Heart left ventricle (tissue), 16 donors: ENCODE measurements around the gene LIX1. TPM values are rescaled to one million over a fixed set of nuclear protein-coding genes. Genes with fewer than 3 reads are reported as not detected.

ENCODE experiments used
- ATAC-seq, 4 donors: fragments of 200-7000 bp; cut with Tn5 transposase; one replicate each; pipeline ENCODE4 v1.9.1; 2020 to 2022; ENCODE audit warnings: moderate library complexity in 4 of 4, mild to moderate bottlenecking in 3 of 4, moderate number of reproducible peaks in 1 of 4
- DNase-seq, 5 donors: peaks; one replicate each; pipeline ENCODE4 v3.0.0-alpha.2; 2020
- H3K27ac ChIP-seq, 12 donors: fragments of 200-600 bp; sonication (generic) in 4 of 12; one replicate each; pipeline versions ENCODE4 v1.5.0 to v1.8.0; 2016 to 2022; ENCODE audit warnings: mild to moderate bottlenecking in 2 of 12
- H3K27me3 ChIP-seq, 9 donors: fragments of 200-600 bp; sonication (generic) in 2 of 9; one replicate each; pipeline versions ENCODE4 v1.5.1 to v1.8.0; 2016 to 2022; ENCODE audit warnings: mild to moderate bottlenecking in 3 of 9
- H3K36me3 ChIP-seq, 9 donors: fragments of 200-600 bp; sonication (generic) in 2 of 9; one replicate each; pipeline versions ENCODE4 v1.5.0 to v1.8.0; 2018 to 2022; ENCODE audit warnings: mild to moderate bottlenecking in 2 of 9
- H3K4me1 ChIP-seq, 12 donors: fragments of 200-600 bp; sonication (generic) in 4 of 12; one replicate each; pipeline versions ENCODE4 v1.5.0 to v1.8.0; 2016 to 2022; ENCODE audit warnings: mild to moderate bottlenecking in 3 of 12
- H3K4me3 ChIP-seq, 12 donors: fragments of 200-600 bp; sonication (generic) in 4 of 12; one replicate each; pipeline versions ENCODE4 v1.5.0 to v1.8.0; 2017 to 2022; ENCODE audit warnings: mild to moderate bottlenecking in 9 of 12, moderate library complexity in 4 of 12
- H3K9me3 ChIP-seq, 12 donors: fragments of 200-600 bp; sonication (generic) in 4 of 12; one replicate each; pipeline versions ENCODE4 v1.5.0 to v1.8.0; 2016 to 2022; ENCODE audit warnings: mild to moderate bottlenecking in 1 of 12
- POLR2A ChIP-seq, 2 donors: fragments of 450-650 bp; IDR thresholded peaks; one replicate each; pipeline ENCODE4 v1.6.1; 2017; ENCODE audit warnings: antibody characterized with exemption in 2 of 2, mild to moderate bottlenecking in 2 of 2, moderate library complexity in 2 of 2
- WGBS, 4 donors: extraction: QIAGEN DNeasy Blood & Tissue Kit in 2 of 4; methylation state at CpG; one replicate each; pipeline versions ENCODE4 v1.1.5 to v1.1.7; 2013 to 2018; 5-methylcytosine and 5-hydroxymethylcytosine counted together
- intact Hi-C, 10 donors: fragments of 100-400 bp; cut with DNase I; formaldehyde crosslinking; loops; one replicate each; pipeline versions ENCODE4 v1.11.1 to v1.14.2; 2022
- polyA plus RNA-seq, 2 donors: library from polyadenylated mRNA; stranded (reverse); fragments of 200-250 nt; gene quantifications; one replicate each; pipeline ENCODE4 v1.2.3, GENCODE V29; 2013
- total RNA-seq, 9 donors: library from RNA; depleted of rRNA in 2 of 9; stranded (reverse); fragments of >200 nt in 2 of 9; fragmentation: NEBNext Ultra II Directional in 3 of 9; extraction: Animal tissue kit (Norgen Biotek cat#: 25700) in 3 of 9; gene quantifications; one replicate each; pipeline versions ENCODE4 v1.1.0 to v1.2.4, GENCODE V29; 2016 to 2023
- TF ChIP-seq, protein P1 (sequence below), 12 donors: fragments of 200-600 bp; sonication (generic) in 4 of 12; IDR thresholded peaks; one replicate each; pipeline versions ENCODE4 v1.5.0 to v1.8.0; 2018 to 2022; ENCODE audit warnings: antibody characterized with exemption in 12 of 12, mild to moderate bottlenecking in 5 of 12
- donor health status: ischemic (EF 13 %, LVEDD 7.1; RV severe dilation, severe dysfunction).
- donor health status: healthy with polysubstance abuse.
- donor health status: DM: no; HTN: yes; CAD: no.
- donor health status: DM: no; HTN: no; CAD: no.
- donor health status: ischemic (EF 25% LVEDD 6.9; RV normal size, moderate dysfunction).
- donor health status: ischemic (EF 25% LVEDD 5.7; RV mildly dilated, moderate dysfunction).
- donor health status: healthy.
- donor health status: DM: yes; HTN: yes; CAD: no.
- donor health status: ischemic (EF 35%, LVEDD 5.7; RV mildly dilated, moderate dysfunction).
- donor health status: nonischemic (EF 11% LVEDD 7.7; RV severe dilation, severe dysfunction).
- donor health status: DM: yes; HTN: yes; CAD: no.
- donor health status: PGD.
- donor health status: ischemic (EF 29% LVEDD 5.4; RV normal size, mild dysfunction).
- donor health status: nonischemic (EF 23%, LVEDD 6.1; RV moderate dilation, normal function).

LIX1 gene
- total and polyA plus RNA-seq, 11 donors = 0.12 to 0.33 (median 0.22) TPM; not detected in 8

DNA sequence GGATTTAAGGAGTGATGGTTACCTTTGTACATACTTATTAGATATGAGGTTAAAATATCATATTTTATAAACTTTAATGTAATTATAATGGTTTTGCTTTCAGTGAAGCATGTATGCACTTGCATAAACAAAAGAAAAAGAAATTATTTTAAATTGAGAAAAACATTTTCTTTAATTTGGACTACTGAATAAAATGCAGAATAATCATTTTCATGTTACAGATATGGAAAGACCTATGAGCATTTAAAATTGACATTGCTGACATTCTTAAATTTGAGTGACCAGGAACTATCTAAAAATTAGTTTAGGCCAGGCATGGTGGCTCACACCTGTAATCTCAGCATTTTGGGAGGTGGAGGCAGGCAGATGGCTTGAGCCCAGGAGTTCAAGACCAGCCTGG lies 49.2 kb downstream of the LIX1 start:
- Histone ChIP-seq H3K9me3 (no peaks in the 10 kb centered on the region), H3K36me3 (no peaks in the 10 kb centered on the region), H3K27ac (no peak overlapping the region), H3K27me3 (no peaks in the 10 kb centered on the region), H3K4me1 (peaks cover 0 to 15% (median 0%) of the 10 kb centered on the region in 12 donors), H3K4me3 (no peak overlapping the region)
- DNase-seq (no peak), ATAC-seq (no peak)
- intact Hi-C loops = no loop called here
- TF ChIP-seq, protein P1, sequence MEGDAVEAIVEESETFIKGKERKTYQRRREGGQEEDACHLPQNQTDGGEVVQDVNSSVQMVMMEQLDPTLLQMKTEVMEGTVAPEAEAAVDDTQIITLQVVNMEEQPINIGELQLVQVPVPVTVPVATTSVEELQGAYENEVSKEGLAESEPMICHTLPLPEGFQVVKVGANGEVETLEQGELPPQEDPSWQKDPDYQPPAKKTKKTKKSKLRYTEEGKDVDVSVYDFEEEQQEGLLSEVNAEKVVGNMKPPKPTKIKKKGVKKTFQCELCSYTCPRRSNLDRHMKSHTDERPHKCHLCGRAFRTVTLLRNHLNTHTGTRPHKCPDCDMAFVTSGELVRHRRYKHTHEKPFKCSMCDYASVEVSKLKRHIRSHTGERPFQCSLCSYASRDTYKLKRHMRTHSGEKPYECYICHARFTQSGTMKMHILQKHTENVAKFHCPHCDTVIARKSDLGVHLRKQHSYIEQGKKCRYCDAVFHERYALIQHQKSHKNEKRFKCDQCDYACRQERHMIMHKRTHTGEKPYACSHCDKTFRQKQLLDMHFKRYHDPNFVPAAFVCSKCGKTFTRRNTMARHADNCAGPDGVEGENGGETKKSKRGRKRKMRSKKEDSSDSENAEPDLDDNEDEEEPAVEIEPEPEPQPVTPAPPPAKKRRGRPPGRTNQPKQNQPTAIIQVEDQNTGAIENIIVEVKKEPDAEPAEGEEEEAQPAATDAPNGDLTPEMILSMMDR (IDR thresholded peaks at IDR 0.05) = no peak
- TF ChIP-seq POLR2A (IDR thresholded peaks at IDR 0.05) = no peak

DNA sequence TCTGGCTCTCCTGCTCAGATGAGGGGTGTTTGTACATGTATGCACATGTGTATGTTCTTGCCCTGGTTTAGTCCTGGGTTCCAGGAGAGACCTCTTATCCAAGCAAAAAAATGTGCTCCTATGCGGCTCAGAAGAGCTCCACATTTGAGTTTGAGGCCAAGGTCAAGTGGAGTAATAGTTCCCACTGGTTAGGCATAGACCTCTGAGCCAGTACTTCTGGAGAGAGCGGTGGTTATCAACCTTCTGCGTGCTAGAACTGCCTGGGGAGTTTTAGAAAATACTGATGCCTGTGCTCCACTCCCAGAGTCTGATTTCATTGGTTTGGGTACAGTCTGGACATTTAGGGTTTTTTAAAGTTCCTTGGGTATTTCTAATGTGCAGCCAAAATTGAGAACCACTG lies 51.5 kb downstream of the LIX1 start:
- Histone ChIP-seq H3K9me3 (no peaks in the 10 kb centered on the region), H3K27me3 (no peaks in the 10 kb centered on the region), H3K4me1 (peaks cover 0 to 7% (median 0%) of the 10 kb centered on the region in 12 donors), H3K27ac (no peak overlapping the region), H3K4me3 (no peak overlapping the region), H3K36me3 (no peaks in the 10 kb centered on the region)
- intact Hi-C loops = no loop called here
- TF ChIP-seq, protein P1 (IDR thresholded peaks at IDR 0.05) = no peak
- TF ChIP-seq POLR2A (IDR thresholded peaks at IDR 0.05) = no peak
- DNase-seq = no peak
- 75 to 85% (median 77%) methylated on average over 3 of the region's 3 CpGs for WGBS, 4 donors
- ATAC-seq = no peak

- intact Hi-C loops = no loop called here
- no peak overlapping the region for H3K27ac ChIP-seq
- no peaks in the 10 kb centered on the region for H3K4me1 ChIP-seq
- no peaks in the 10 kb centered on the region for H3K36me3 ChIP-seq
- no peaks in the 10 kb centered on the region for H3K9me3 ChIP-seq
- no peak overlapping the region for H3K4me3 ChIP-seq
- DNase-seq = no peak
- 80 to 88% (median 82%) methylated on average over 6 of the region's 6 CpGs for WGBS, 4 donors
- H3K27me3 ChIP-seq = no peaks in the 10 kb centered on the region
- ATAC-seq = no peak
- TF ChIP-seq, protein P1 (IDR thresholded peaks at IDR 0.05) = no peak
- no peak for TF ChIP-seq POLR2A (IDR thresholded peaks at IDR 0.05)
Observed at GRCh38 chr5:97089149-97089801, 53.1 kb downstream of the LIX1 start.

DNA sequence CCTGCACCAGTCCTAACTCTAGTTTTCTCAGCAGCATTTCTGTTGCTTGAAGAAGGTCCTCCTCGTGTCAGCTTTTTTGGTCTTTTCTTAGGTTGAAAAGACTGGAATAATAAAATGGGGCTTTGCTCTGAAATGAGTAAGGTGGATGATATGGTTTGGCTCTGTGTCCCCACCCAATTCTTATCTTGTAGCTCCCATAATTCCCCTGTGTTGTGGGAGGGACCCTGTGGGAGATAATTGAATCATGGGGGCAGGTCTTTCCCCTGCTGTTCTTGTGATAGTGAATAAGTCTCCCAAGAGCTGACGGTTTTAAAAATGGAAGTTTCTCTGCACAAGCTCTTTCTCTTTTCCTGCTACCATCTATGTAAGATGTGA lies 53.6 kb downstream of the LIX1 start:
- no peaks in the 10 kb centered on the region for H3K27me3 ChIP-seq
- H3K9me3 ChIP-seq = no peaks in the 10 kb centered on the region
- TF ChIP-seq, protein P1 (IDR thresholded peaks at IDR 0.05) = no peak
- no peak for TF ChIP-seq POLR2A (IDR thresholded peaks at IDR 0.05)
- no peak for DNase-seq
- H3K36me3 ChIP-seq = no peaks in the 10 kb centered on the region
- no peaks in the 10 kb centered on the region for H3K4me1 ChIP-seq
- no peak overlapping the region for H3K4me3 ChIP-seq
- WGBS, 4 donors = 72 to 90% (median 79%) methylated on average over 2 of the region's 2 CpGs
- no peak for ATAC-seq
- H3K27ac ChIP-seq = no peak overlapping the region
- intact Hi-C loops = no loop called here
